Heart right ventricle (tissue), 16 donors: ENCODE results near the gene CS. TPM values are rescaled to one million over a fixed set of nuclear protein-coding genes. Genes with fewer than 3 reads are reported as not detected.

Experiments
- ATAC-seq, 8 donors: fragments of 200-7000 bp; cut with Tn5 transposase; one replicate each; pipeline ENCODE4 v1.9.1; 2020; ENCODE audit warnings: mild to moderate bottlenecking in 8 of 8, moderate library complexity in 8 of 8, moderate number of reproducible peaks in 1 of 8
- DNase-seq, 2 donors: peaks; one replicate each; pipeline ENCODE4 v3.0.0-alpha.2; 2020
- H3K27ac ChIP-seq, 10 donors: fragments of 200-600 bp; sonication (generic) in 2 of 10; one replicate each; pipeline versions ENCODE4 v1.5.0 to v1.8.0; 2020 to 2022; ENCODE audit warnings: mild to moderate bottlenecking in 3 of 10
- H3K27me3 ChIP-seq, 7 donors: fragments of 200-600 bp; one replicate each; pipeline ENCODE4 v1.8.0; 2021 to 2022; ENCODE audit warnings: mild to moderate bottlenecking in 2 of 7
- H3K36me3 ChIP-seq, 9 donors: fragments of 200-600 bp; sonication (generic) in 1 of 9; one replicate each; pipeline versions ENCODE4 v1.5.0 to v1.8.0; 2020 to 2022; ENCODE audit warnings: mild to moderate bottlenecking in 2 of 9
- H3K4me1 ChIP-seq, 9 donors: fragments of 200-600 bp; sonication (generic) in 1 of 9; one replicate each; pipeline versions ENCODE4 v1.5.0 to v1.8.0; 2020 to 2022; ENCODE audit warnings: mild to moderate bottlenecking in 4 of 9
- H3K4me3 ChIP-seq, 10 donors: fragments of 200-600 bp; sonication (generic) in 2 of 10; one replicate each; pipeline versions ENCODE4 v1.5.0 to v1.8.0; 2020 to 2022; ENCODE audit warnings: mild to moderate bottlenecking in 7 of 10, moderate library complexity in 2 of 10
- H3K9me3 ChIP-seq, 11 donors: fragments of 200-600 bp in 10 of 11; sonication (generic) in 2 of 11; one replicate each; pipeline versions ENCODE4 v1.5.0 to v1.8.0; 2013 to 2022; ENCODE audit warnings: mild to moderate bottlenecking in 2 of 11, control low read depth in 1 of 11, moderate library complexity in 1 of 11
- WGBS, 2 donors: extraction: QIAGEN DNeasy Blood & Tissue Kit; methylation state at CpG; one replicate each; pipeline ENCODE4 v1.1.7; 2013; ENCODE audit warnings: inconsistent platforms in 1 of 2; 5-methylcytosine and 5-hydroxymethylcytosine counted together
- intact Hi-C, 10 donors: fragments of 100-400 bp; cut with DNase I; formaldehyde crosslinking; loops; one replicate each; pipeline versions ENCODE4 v1.11.1 to v1.14.2; 2022
- polyA plus RNA-seq, 2 donors: library from polyadenylated mRNA; stranded (reverse); fragments of 200-250 nt; gene quantifications; one replicate each; pipeline ENCODE4 v1.2.3, GENCODE V29; 2013
- total RNA-seq, 10 donors: library from RNA; stranded (reverse); fragmentation: NEBNext Ultra II Directional in 3 of 10; extraction: Animal tissue kit (Norgen Biotek cat#: 25700) in 3 of 10; gene quantifications; one replicate each; pipeline versions ENCODE4 v1.2.1 to v1.2.4, GENCODE V29; 2021 to 2023
- TF ChIP-seq, protein P1 (sequence below), 9 donors: fragments of 200-600 bp; sonication (generic) in 2 of 9; IDR thresholded peaks; one replicate each; pipeline versions ENCODE4 v1.5.0 to v1.8.0; 2021 to 2022; ENCODE audit warnings: antibody characterized with exemption in 9 of 9, mild to moderate bottlenecking in 5 of 9, moderate library complexity in 1 of 9
- donor health status: Arrhythmogenic right ventricular cardiomyopathy.
- donor health status: ischemic (EF 13 %, LVEDD 7.1; RV severe dilation, severe dysfunction).
- donor health status: healthy with polysubstance abuse.
- donor health status: DM: no; HTN: yes; CAD: no.
- donor health status: DM: no; HTN: no; CAD: no.
- donor health status: ischemic (EF 25% LVEDD 6.9; RV normal size, moderate dysfunction).
- donor health status: ischemic (EF 25% LVEDD 5.7; RV mildly dilated, moderate dysfunction).
- donor health status: healthy.
- donor health status: DM: yes; HTN: yes; CAD: no.
- donor health status: Ischemic cardiomyopathy.
- donor health status: ischemic (EF 35%, LVEDD 5.7; RV mildly dilated, moderate dysfunction).
- donor health status: nonischemic (EF 11% LVEDD 7.7; RV severe dilation, severe dysfunction).
- donor health status: DM: yes; HTN: yes; CAD: no.
- donor health status: PGD.
- donor health status: ischemic (EF 29% LVEDD 5.4; RV normal size, mild dysfunction).
- donor health status: nonischemic (EF 23%, LVEDD 6.1; RV moderate dilation, normal function).

Gene CS
- total and polyA plus RNA-seq, 12 donors, result 154 to 991 (median 859) TPM

DNA sequence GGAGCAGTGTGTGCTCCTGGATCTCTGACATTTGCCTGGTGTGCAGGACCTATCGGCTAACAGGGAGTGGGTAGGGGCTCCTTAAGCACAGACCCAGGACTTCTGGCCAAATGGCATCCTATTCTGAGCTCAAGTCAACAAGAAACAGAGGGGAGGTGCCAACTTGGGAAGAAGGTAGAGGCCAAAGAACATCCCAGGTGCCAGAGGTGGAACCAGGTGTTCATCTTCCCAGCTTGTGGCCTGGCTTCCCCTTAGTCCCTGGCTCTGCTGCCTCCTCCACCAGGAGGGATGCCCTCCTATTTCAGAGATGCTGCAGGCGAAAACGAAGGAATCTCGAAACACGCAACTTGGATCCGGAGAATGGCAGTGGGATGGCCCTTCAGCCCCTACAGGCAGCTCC lies 64.0 kb downstream of the CS start:
- no peak for DNase-seq
- ATAC-seq, result no peak
- H3K36me3 ChIP-seq, result peaks cover 0 to 49% (median 11%) of the 10 kb centered on the region in 9 donors

DNA sequence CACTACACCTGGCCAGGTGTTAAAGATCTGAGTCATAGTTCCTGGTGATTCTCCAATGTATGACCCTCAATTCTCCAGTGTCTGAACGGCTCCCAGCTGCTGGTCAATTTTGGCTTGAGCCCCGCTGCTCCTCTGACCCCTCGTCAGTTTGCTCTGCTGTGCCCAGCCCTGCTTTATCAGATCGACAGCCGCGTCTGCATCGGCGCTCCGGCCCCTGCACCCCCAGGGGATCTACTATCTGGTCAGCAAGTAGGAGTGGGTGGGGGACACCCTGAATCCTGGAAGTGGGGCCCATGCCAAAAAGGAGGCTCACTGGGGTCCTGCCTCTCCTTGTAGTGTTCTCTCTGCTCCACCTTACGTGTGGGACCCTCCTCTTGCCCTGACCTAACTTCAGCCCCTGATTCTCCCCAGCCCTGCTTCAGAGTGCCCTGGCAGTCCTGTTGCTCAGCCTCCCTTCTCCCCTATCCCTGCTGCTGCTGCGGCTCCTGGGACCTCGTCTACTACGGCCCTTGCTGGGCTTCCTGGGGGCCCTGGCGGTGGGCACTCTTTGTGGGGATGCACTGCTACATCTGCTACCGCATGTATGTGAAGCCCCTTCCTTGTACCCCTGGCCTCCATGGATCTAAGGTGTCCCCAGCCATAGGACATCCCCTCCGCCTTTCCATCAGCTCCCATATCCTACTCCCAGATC lies 65.2 kb downstream of the CS start:
- Histone ChIP-seq H3K9me3 (no peaks in the 10 kb centered on the region), H3K4me1 (no peaks in the 10 kb centered on the region), H3K27me3 (no peaks in the 10 kb centered on the region), H3K27ac (no peak overlapping the region), H3K36me3 (peaks cover 0 to 37% (median 4%) of the 10 kb centered on the region in 9 donors), H3K4me3 (no peak overlapping the region)
- 67 to 68% methylated on average over 16 of the region's 16 CpGs for WGBS, 2 donors
- TF ChIP-seq, protein P1, sequence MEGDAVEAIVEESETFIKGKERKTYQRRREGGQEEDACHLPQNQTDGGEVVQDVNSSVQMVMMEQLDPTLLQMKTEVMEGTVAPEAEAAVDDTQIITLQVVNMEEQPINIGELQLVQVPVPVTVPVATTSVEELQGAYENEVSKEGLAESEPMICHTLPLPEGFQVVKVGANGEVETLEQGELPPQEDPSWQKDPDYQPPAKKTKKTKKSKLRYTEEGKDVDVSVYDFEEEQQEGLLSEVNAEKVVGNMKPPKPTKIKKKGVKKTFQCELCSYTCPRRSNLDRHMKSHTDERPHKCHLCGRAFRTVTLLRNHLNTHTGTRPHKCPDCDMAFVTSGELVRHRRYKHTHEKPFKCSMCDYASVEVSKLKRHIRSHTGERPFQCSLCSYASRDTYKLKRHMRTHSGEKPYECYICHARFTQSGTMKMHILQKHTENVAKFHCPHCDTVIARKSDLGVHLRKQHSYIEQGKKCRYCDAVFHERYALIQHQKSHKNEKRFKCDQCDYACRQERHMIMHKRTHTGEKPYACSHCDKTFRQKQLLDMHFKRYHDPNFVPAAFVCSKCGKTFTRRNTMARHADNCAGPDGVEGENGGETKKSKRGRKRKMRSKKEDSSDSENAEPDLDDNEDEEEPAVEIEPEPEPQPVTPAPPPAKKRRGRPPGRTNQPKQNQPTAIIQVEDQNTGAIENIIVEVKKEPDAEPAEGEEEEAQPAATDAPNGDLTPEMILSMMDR (IDR thresholded peaks at IDR 0.05), result no peak
- intact Hi-C loops, result no loop called here
- no peak for DNase-seq
- ATAC-seq, result no peak

More for the DNA sequence above, 64.0 kb downstream of the CS start:
- WGBS, 2 donors, result 93 to 94% methylated on average over 6 of the region's 6 CpGs
- Histone ChIP-seq H3K27me3 (no peaks in the 10 kb centered on the region), H3K4me1 (no peaks in the 10 kb centered on the region), H3K27ac (no peak overlapping the region), H3K9me3 (no peaks in the 10 kb centered on the region), H3K4me3 (no peak overlapping the region)
- TF ChIP-seq, protein P1 (IDR thresholded peaks at IDR 0.05), result no peak
- intact Hi-C loops, result no loop called here

DNA sequence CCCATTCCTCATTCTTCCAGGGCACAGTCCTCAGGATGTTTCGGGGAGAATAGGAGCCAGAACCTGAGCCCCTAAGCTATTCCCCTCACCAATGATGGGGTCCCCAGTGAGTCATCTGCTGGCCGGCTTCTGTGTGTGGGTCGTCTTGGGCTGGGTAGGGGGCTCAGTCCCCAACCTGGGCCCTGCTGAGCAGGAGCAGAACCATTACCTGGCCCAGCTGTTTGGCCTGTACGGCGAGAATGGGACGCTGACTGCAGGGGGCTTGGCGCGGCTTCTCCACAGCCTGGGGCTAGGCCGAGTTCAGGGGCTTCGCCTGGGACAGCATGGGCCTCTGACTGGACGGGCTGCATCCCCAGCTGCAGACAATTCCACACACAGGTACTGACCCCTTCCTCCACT lies 68.9 kb downstream of the CS start:
- no peak overlapping the region for H3K4me3 ChIP-seq
- peak in 2 of 8 donors; percentile 8 to 16 for ATAC-seq
- no peaks in the 10 kb centered on the region for H3K27me3 ChIP-seq
- H3K4me1 ChIP-seq, result no peaks in the 10 kb centered on the region
- DNase-seq, result no peak
- TF ChIP-seq, protein P1 (IDR thresholded peaks at IDR 0.05), result no peak
- H3K36me3 ChIP-seq, result peaks cover 0 to 36% (median 0%) of the 10 kb centered on the region in 9 donors
- no peaks in the 10 kb centered on the region for H3K9me3 ChIP-seq
- no peak overlapping the region for H3K27ac ChIP-seq
- WGBS, 2 donors, result 90 to 92% methylated on average over 11 of the region's 11 CpGs
- intact Hi-C loops, result no loop called here

DNA sequence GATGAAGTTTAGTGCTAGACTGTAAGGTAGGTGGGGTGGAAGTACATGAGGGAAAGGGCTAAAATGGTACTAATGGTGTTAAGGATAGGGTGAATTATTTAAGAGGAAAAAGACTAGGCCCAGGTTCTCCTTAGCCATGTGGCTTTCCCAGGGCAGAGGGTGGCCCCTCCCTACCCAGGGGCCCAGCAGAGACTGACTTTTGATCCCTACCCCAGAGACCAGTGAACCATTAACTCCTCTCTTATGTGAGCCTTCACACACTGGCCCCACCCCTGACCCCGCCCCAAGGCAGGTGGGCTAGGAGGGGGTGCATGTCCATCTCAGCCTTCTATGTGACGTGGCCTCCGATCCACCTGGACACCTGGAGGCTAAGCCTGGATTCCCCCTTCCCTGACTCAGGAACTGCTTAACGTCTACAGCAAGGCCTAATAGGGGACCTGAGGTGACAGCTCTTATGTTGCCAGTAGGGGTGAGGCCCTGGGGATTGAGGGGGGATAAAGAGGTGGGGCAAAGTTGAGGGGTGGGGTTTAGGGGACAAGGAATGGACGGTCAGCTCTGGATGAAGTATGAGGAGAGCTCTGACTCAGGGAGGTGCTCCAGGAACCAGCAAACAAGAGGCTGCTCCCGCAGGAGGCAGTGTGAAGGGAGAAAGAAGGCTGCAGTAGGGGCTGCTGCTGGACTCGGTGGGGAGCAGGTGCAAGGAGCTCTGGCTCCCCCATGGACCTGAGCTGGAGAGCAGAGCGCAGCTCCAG lies 69.5 kb downstream of the CS start:
- Histone ChIP-seq H3K4me3 (no peak overlapping the region), H3K27ac (no peak overlapping the region), H3K27me3 (no peaks in the 10 kb centered on the region), H3K4me1 (no peaks in the 10 kb centered on the region), H3K36me3 (peaks cover 0 to 38% (median 0%) of the 10 kb centered on the region in 9 donors), H3K9me3 (no peaks in the 10 kb centered on the region)
- TF ChIP-seq, protein P1 (IDR thresholded peaks at IDR 0.05), result no peak
- 77 to 82% methylated on average over 8 of the region's 8 CpGs for WGBS, 2 donors
- ATAC-seq (no peak), DNase-seq (no peak)
- intact Hi-C loops, result no loop called here
